ENCODE data around the gene TXNL4A.

GRCh38 chr18:80035997-80036396, 47.6 kb upstream of the TXNL4A start:
- TF ChIP-seq CTCF (IDR thresholded peaks at IDR 0.05; ENCODE audit: poor library complexity) (no peak), EZH2 (IDR thresholded peaks at IDR 0.05; ENCODE audit: borderline replicate concordance) (no peak)

All from hepatocyte (in vitro differentiated cells).